Activated naive CD4-positive, alpha-beta T cell treated with anti-CD3 and anti-CD28 coated beads, Interleukin-2, amount 50 U/mL, for 24 hours (primary cell): ENCODE measurements around the gene PTCHD4.
"Not testable (repeated sequence)": the region's sequence is repeated elsewhere in the genome, so short reads cannot be mapped to it uniquely, and the experiment has no call there.

Experiments
- H3K27ac Mint-ChIP-seq: one replicate; pipeline ENCODE4 v1.8.0; 2021; ENCODE audit warnings: mild to moderate bottlenecking, mixed read lengths
- H3K27me3 Mint-ChIP-seq: one replicate; pipeline ENCODE4 v1.8.0; 2021; ENCODE audit warnings: mixed read lengths
- H3K36me3 Mint-ChIP-seq: one replicate; pipeline ENCODE4 v1.8.0; 2021; ENCODE audit warnings: mixed read lengths
- H3K4me1 Mint-ChIP-seq: one replicate; pipeline ENCODE4 v1.8.0; 2021; ENCODE audit warnings: mixed read lengths
- H3K4me3 Mint-ChIP-seq: one replicate; pipeline ENCODE4 v1.8.0; 2021; ENCODE audit warnings: mild to moderate bottlenecking, mixed read lengths
- H3K9me3 Mint-ChIP-seq: one replicate; pipeline ENCODE4 v1.8.0; 2021; ENCODE audit warnings: mixed read lengths

Gene PTCHD4

DNA sequence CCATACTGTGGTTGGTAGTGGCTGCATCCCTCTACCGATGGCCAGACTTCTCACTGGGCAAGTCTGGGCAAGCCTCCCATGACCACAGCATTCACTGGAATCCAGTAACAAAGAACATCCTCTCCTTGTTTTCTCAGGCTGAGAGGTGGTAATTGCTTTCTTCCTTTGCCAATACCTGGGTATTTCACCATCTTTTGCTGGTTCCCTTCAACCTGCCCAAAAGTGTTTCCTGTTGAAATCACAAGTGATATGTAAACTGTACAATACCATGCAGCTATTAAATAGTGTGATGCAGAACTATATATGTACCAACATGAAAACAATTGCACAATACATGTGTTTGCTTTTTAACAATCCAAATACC is at the start of gene PTCHD4:
Gene PTCHD4, minus strand, starts transcription at position 55 of the 364 bp plus-strand sequence. CDS start 42,240 bp downstream, outside the sequence.
- H3K27me3 Mint-ChIP-seq = no peaks in the 10 kb centered on the region

DNA sequence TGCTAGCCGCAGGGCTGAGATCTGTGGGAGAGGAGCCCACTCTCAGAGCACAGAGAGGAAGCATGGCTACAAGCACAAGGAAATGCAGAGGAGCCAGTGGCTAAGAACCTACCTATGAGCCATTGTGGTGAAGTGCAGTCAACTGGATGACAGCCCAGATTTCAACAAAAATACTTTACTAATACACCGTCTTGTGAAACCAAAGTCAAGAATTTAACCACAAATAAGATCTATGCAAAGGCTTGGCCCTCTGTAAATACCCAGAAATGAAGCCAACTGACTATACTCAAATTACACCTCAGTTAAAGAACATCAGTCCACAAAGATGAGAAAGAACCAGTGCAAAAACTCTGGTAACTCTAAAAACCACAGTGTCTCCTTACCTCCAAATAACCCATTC is 40.1 kb upstream of the PTCHD4 start:
- H3K27ac Mint-ChIP-seq = no peak overlapping the region
- no peaks in the 10 kb centered on the region for H3K4me1 Mint-ChIP-seq

More for the DNA sequence above, at the start of gene PTCHD4:
- Mint-ChIP-seq H3K4me3 (no peak within 1 kb of the TSS), H3K9me3 (no peaks in the 10 kb centered on the region), H3K36me3 (no peaks in the 10 kb centered on the region), H3K27ac (no peak within 1 kb of the TSS), H3K4me1 (no peaks in the 10 kb centered on the region)

DNA sequence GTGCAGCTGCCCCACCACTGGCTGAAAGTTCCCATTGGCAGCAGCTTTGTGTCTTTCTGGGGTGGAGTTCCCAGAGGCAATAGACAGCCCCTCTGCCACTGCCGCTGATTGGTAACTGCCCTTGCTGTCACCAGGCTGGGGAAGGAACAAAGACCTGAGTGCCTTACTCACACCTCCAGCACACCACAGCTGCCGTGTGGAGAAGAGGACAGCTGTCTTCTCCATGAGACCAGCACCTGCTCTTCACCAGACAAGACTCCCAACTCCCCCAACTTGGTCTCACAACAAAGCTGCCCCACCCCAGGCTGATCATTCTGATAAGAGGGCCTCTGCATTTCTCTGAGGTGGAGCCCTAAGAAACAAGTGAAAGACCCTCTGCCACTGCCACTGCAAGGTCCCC is 39.7 kb upstream of the PTCHD4 start:
- H3K4me3 Mint-ChIP-seq = no peak overlapping the region
- H3K27me3 Mint-ChIP-seq = peaks cover 2% of the 10 kb centered on the region
- no peaks in the 10 kb centered on the region for H3K4me1 Mint-ChIP-seq
- no peaks in the 10 kb centered on the region for H3K36me3 Mint-ChIP-seq
- H3K9me3 Mint-ChIP-seq = peaks cover 14% of the 10 kb centered on the region
- H3K27ac Mint-ChIP-seq = no peak overlapping the region

More for the DNA sequence above, 40.1 kb upstream of the PTCHD4 start:
- Mint-ChIP-seq H3K36me3 (no peaks in the 10 kb centered on the region), H3K27me3 (peaks cover 2% of the 10 kb centered on the region), H3K9me3 (peaks cover 14% of the 10 kb centered on the region), H3K4me3 (no peak overlapping the region)

DNA sequence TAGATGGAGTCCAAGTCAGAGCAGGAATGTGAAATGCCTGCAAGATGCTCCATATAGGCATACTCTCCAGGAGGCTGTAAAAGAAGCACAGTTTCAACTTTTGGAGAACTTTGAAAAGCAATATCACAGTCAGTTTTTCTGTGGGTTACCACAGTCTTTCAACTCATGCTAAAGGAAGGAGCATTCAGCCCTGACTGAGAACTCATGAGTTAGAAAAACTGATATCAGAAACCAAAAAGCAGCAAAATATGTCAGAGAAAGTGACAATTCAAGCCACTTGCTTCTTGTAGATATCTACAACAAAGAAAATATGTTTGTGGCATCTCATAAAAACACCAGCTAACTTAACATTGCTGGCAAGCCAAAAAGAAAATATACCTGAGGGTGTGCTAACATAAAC is 36.1 kb upstream of the PTCHD4 start:
- peaks cover 7% of the 10 kb centered on the region for H3K9me3 Mint-ChIP-seq
- no peaks in the 10 kb centered on the region for H3K4me1 Mint-ChIP-seq
- no peaks in the 10 kb centered on the region for H3K36me3 Mint-ChIP-seq
- no peak overlapping the region for H3K4me3 Mint-ChIP-seq
- H3K27me3 Mint-ChIP-seq = peaks cover 2% of the 10 kb centered on the region
- H3K27ac Mint-ChIP-seq = no peak overlapping the region

DNA sequence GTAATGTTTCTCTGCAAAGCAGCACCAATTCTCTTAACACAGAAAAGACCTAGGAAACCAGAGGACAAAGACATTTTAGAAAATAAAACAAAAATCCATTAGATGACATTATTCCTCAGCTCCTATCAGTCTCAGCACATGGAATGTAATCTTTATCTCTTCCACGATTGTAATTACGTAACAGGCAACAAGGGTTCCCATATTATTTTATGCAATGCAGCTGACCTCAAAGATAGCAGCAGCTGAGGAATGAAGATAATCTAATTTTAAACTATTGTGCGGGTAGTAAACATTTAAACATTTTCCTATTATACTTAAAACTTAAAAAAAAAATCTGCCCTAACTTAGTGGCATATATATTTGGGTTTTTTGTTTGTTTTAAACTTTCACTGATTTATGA is 33.0 kb upstream of the PTCHD4 start:
- Mint-ChIP-seq H3K4me1 (no peaks in the 10 kb centered on the region), H3K9me3 (no peaks in the 10 kb centered on the region), H3K27ac (no peak overlapping the region), H3K36me3 (no peaks in the 10 kb centered on the region), H3K4me3 (no peak overlapping the region), H3K27me3 (no peaks in the 10 kb centered on the region)

DNA sequence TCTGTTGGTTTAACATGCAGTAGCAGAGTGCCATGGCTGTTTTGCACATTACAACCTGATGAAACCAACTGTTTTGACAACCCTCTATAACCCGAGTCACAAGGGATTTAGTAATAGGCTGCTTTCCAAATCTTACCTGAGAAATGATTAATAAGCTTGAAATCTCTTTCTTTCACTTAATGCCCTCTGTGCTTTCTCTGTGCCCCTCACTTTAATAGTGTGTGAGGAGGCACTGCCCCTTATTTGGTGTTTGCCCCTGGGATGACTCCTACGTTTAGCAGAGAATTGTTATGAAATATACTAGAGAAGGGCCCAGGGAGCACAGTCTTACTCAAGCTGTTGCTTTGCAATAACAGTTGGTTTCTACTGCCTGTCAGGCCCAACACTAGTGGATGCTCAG is 31.0 kb upstream of the PTCHD4 start:
- Mint-ChIP-seq H3K27me3 (no peaks in the 10 kb centered on the region), H3K4me3 (no peak overlapping the region), H3K36me3 (no peaks in the 10 kb centered on the region), H3K27ac (no peak overlapping the region), H3K9me3 (no peaks in the 10 kb centered on the region), H3K4me1 (no peaks in the 10 kb centered on the region)

DNA sequence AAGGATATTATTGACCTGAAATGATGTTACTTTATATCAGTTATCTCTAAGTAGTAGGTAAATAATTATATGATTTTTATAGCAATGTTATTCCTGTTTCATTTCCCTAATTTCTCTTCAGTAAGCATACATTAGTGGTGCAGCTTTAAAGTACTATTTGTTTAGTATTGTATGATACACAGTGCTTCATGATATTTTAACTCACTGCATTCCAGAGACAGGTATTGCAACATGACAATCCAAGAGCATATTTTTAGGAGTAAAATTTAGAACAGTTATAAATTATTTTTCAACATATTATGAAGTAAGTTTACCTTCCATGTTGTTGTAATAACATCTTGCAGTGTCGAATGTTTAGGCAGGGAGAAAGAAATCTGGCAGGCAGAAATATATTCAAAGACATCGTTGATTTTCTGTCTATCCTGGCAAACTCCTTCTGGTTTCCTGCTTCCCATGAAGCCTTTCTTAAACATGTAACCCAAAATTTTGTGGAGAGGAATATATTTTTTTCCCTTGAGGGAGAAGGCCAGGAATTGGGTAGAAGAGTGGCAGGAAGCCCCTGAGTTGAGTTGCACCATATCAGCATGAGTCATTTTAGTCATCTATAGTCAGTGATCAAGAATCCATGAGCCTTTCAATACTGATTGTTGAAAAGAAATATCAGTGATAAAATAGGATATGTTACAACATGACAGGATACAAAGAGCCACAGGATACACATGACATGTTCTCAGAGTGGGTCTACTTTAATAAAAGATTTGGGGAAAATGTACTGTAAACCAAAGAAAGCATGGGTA is 29.0 kb upstream of the PTCHD4 start:
- no peaks in the 10 kb centered on the region for H3K4me1 Mint-ChIP-seq
- H3K36me3 Mint-ChIP-seq = no peaks in the 10 kb centered on the region
- H3K27me3 Mint-ChIP-seq = peaks cover 1% of the 10 kb centered on the region
- no peak overlapping the region for H3K27ac Mint-ChIP-seq
- H3K9me3 Mint-ChIP-seq = no peaks in the 10 kb centered on the region
- no peak overlapping the region for H3K4me3 Mint-ChIP-seq

DNA sequence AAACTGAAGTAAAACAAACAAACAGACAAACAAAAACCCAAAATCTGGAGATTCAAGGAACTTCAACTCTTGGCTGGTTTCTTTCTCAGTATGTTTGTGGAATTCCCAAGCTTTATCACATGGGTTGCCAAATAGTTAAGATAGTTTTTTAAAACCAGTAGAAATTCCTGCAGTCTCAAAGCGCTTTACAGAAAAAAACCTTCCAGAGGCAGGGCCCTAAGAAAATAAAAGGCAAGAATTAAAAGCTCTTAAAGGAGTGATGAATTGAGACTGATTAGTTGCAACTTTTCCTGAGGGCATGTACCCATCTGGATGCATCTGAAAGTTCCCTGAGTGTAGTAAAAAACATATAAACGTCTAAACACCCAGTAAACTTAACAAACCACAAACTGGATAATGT is 25.9 kb upstream of the PTCHD4 start:
- Mint-ChIP-seq H3K4me1 (no peaks in the 10 kb centered on the region), H3K27me3 (peaks cover 1% of the 10 kb centered on the region), H3K9me3 (no peaks in the 10 kb centered on the region), H3K36me3 (no peaks in the 10 kb centered on the region), H3K27ac (no peak overlapping the region), H3K4me3 (no peak overlapping the region)

DNA sequence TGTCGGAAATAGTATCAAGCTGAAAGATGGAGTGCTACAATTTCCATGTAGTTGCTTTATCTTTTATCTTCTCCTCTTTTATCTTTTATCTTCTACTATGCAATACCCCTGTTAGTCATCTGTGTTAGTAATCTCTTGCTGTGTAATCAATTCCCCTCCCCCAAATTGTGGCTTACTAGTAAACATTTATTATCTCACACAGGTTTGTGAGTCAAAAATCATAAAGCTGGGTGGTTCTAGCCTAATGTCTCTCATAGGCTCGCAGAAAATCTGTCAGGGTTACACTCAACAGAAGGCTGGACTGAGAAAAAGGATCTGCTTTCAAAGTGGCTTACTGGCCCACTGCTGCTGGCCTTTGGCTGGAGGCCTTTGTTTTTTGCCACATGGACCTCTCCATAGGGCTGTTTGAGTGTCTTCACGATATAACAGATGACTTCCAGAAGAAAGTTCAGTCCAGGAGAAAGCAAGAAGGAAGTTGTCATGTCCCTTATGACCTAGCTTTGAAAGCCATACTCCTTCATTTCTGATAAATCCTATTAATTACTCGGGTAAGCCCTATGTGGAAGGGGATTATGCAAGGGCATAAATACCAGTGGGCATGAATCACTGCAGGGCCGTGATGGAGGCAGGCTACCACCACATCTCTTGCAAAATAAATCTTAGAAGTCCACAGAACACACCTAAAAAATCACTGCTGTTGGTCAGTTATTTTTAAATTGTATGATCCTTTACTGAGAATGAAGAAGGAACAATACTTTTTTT is 24.5 kb upstream of the PTCHD4 start:
- Mint-ChIP-seq H3K4me1 (no peaks in the 10 kb centered on the region), H3K27ac (no peak overlapping the region), H3K27me3 (peaks cover 1% of the 10 kb centered on the region), H3K36me3 (no peaks in the 10 kb centered on the region), H3K4me3 (no peak overlapping the region), H3K9me3 (no peaks in the 10 kb centered on the region)

DNA sequence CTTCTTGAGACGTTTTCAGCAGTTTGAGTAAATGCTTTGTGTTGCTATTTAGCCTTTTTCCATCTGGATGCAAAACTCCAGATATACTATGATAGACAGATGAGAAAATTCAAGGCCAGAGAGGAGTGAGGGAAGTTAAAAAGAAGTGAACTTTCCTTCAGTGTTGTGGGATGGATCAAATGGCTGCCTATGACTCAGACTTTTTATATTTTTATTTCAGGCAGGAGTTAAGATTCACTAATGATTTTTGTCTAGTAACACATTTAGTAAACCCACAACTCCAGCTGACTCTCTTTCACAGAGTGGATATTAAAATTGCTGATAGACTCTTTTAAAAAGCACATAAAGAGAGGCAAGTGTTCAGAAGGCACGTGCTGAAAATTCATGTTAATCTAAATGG is 23.2 kb upstream of the PTCHD4 start:
- no peaks in the 10 kb centered on the region for H3K9me3 Mint-ChIP-seq
- no peaks in the 10 kb centered on the region for H3K4me1 Mint-ChIP-seq
- no peak overlapping the region for H3K27ac Mint-ChIP-seq
- H3K36me3 Mint-ChIP-seq = no peaks in the 10 kb centered on the region
- no peak overlapping the region for H3K4me3 Mint-ChIP-seq
- peaks cover 1% of the 10 kb centered on the region for H3K27me3 Mint-ChIP-seq

DNA sequence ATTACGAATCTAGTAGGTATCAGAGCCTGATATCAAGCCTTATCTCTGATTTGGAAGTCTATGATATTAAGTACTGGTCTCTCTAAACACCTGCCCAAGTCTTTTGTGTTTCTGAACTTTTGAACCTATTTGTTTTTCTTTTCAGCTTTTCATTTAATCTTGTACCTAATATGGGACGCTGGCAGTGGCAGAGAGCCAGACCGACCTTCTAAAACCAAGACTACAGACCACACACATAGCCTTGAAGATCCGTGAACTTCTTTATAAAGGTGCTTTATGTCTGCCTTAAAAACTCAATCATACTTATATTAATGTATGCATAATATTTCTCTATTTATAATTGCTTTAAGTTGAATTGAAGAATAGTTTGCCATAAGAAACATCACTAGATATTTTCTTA is 12.6 kb upstream of the PTCHD4 start:
- Mint-ChIP-seq H3K9me3 (no peaks in the 10 kb centered on the region), H3K4me1 (no peaks in the 10 kb centered on the region), H3K27ac (no peak overlapping the region), H3K27me3 (no peaks in the 10 kb centered on the region), H3K36me3 (no peaks in the 10 kb centered on the region), H3K4me3 (no peak overlapping the region)

DNA sequence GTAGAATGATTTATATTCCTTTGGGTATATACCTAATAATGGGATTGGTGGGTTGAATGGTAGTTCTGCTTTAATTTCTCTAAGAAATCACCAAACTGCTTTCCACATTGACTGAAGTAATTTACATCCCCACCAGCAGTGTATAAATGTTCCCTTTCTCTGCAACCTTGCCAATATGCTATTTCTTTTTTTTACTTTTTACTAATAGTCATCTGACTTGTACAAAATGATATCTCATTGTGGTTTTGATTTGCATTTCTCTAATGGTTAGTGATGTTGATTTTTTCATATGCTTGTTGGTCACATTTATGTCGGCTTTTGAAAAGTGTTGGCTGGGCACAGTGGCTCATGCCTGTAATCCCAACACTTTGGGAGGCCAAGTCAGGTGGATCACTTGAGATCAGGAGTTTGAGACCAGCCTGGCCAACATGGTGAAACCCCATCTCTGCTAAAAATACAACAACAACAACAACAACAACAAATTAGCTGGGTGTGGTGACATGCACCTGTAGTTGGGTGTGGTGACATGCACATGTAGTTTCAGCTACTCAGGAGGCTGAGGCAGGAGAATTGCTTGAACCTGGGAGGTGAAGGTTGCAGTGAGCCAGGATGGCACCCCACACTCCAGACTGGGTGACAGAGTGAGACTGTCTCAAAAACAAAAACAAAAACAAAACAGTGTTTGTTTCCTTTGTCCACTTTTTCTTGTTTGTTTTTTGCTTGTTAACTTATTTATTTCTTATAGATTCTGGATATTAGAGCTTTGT is 11.2 kb upstream of the PTCHD4 start:
- not testable (repeated sequence) for H3K27me3 Mint-ChIP-seq, H3K9me3 Mint-ChIP-seq, H3K36me3 Mint-ChIP-seq, H3K4me1 Mint-ChIP-seq, H3K27ac Mint-ChIP-seq, H3K4me3 Mint-ChIP-seq

DNA sequence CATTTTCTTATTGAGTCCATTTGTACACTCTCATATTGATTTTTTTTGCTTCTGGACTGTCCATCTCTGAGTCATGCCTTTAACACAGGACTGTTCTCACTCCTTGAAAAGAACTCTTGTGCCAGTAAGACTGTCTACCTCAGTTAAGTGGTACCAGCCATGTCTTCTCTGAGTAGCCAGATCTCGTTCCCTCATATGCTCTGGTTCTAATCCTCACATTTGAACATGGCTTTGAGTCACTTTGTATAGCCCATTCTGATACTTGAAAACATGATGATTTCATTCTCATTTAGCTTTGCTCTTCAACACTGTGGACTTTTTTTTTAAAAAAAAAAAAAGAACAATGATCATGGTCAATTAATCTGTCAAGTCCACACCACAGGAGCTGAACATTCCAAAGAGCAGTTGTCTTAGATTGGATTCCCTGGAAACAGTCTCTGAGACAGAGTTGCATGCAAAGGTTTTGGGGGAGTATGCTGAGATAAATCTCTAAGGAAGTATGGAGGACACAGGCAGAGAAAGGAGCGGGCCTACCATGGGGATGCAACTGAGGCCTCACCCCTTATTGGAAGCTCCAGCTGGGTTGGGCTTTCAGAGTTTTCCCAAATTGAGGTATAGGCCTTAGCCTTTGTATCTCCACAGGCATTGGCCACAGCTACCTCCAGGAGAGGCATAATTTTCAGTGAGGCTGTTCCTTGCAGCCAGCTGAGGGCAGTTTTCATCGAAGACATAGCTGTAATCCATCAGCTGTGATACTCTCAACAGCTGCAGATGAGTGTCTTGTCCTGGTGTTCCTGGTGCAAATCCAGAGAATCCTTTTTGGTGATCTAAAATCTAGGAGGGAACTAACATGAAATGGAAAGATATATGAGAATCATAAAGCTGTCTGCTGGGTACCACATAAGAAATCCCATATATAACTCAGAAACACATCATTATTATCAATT is 6.0 kb upstream of the PTCHD4 start:
- Mint-ChIP-seq H3K9me3 (no peaks in the 10 kb centered on the region), H3K27ac (no peak overlapping the region), H3K36me3 (no peaks in the 10 kb centered on the region), H3K4me3 (no peak overlapping the region), H3K27me3 (no peaks in the 10 kb centered on the region), H3K4me1 (no peaks in the 10 kb centered on the region)

DNA sequence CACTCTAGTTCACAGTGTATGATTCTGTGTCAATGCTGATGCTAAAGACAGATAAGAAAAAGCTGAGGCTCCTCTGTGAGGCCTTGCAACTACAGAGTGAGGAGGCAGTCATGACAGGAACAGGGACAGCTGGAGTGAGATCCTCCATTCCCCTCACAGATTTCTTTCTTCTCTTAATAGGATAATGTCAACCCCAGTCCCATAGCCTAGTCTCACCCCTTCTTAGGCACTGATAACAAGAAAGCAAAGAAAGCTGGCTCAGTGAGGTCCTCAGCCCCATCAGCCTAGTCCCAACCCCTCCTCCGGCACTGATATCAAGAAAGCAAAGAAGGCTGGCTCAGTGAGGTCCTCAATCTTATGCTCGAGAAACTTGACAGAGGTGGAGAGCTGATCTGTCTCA is 2.1 kb upstream of the PTCHD4 start:
- Mint-ChIP-seq H3K27ac (no peak overlapping the region), H3K36me3 (no peaks in the 10 kb centered on the region), H3K4me1 (no peaks in the 10 kb centered on the region), H3K4me3 (no peak overlapping the region), H3K9me3 (no peaks in the 10 kb centered on the region), H3K27me3 (no peaks in the 10 kb centered on the region)

DNA sequence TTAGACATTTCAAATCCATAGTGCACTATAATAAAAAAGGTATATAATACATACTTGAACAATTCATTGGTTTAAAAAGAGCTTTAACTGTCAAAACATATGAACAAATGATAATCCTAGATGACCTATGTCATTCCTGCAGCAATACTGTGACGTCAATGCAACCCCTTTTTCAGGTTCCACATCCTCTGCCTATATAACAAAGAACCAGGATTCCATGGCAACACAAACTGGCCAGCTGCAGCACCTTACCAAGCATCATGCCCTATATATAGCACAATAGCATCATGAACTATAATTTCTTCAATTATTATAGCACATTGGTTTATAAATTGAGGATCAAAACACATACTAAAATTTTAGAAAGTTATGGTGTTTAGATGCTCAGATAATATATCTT is 578 bp upstream of the PTCHD4 start:
- no peaks in the 10 kb centered on the region for H3K27me3 Mint-ChIP-seq
- no peaks in the 10 kb centered on the region for H3K9me3 Mint-ChIP-seq
- no peaks in the 10 kb centered on the region for H3K4me1 Mint-ChIP-seq
- no peak overlapping the region for H3K4me3 Mint-ChIP-seq
- H3K36me3 Mint-ChIP-seq = no peaks in the 10 kb centered on the region
- H3K27ac Mint-ChIP-seq = no peak overlapping the region
